ENCODE measurements around the gene ARL15. TPM values are rescaled to one million over a fixed set of nuclear protein-coding genes. Genes with fewer than 3 reads are reported as not detected.
"Not testable (repeated sequence)": the region's sequence is repeated elsewhere in the genome, so short reads cannot be mapped to it uniquely, and the experiment has no call there.

ARL15 gene
- polyA plus RNA-seq, 1 donor from 2014 or later: 10.9 TPM

- Mint-ChIP-seq H3K27ac (no peak overlapping the region), H3K36me3 (peaks cover 2% of the 10 kb centered on the region), H3K4me1 (no peaks in the 10 kb centered on the region), H3K27me3 (no peaks in the 10 kb centered on the region), H3K4me3 (no peak overlapping the region), H3K9me3 (no peaks in the 10 kb centered on the region)
Measured at GRCh38 chr5:54007827-54008777, 302.3 kb downstream of the ARL15 start.

- Mint-ChIP-seq H3K27me3 (no peaks in the 10 kb centered on the region), H3K27ac (no peak overlapping the region), H3K9me3 (no peaks in the 10 kb centered on the region), H3K4me3 (no peak overlapping the region), H3K4me1 (no peaks in the 10 kb centered on the region), H3K36me3 (peaks cover 8% of the 10 kb centered on the region)
Measured at GRCh38 chr5:54004697-54005096, 305.7 kb downstream of the ARL15 start.

DNA sequence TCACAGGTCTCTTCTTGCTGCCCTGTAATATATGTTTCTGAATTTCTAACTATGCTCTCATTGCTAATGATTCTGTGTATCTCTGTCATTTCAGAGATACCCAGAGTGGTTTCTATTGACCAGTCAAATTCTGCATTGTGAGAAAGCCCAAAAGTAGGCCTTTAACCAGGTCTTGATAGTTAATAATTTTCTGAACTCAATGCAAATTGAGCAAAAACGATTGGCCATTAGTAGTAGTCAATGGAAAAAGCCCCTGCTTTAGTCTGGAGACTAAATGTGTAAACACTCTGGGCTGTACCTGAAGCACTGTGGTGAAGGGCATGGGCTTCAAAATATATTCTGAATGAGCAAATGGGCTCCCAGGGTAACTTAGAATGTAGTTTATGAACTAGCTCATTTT is 307.6 kb downstream of the ARL15 start:
- H3K27ac Mint-ChIP-seq: no peak overlapping the region
- peaks cover 0 to 2% (median 0%) of the 10 kb centered on the region in 3 donors for H3K4me1 Mint-ChIP-seq
- H3K27me3 Mint-ChIP-seq: no peaks in the 10 kb centered on the region
- H3K4me3 Mint-ChIP-seq: no peak overlapping the region
- H3K36me3 Mint-ChIP-seq: peaks cover 15% of the 10 kb centered on the region
- no peaks in the 10 kb centered on the region for H3K9me3 Mint-ChIP-seq

DNA sequence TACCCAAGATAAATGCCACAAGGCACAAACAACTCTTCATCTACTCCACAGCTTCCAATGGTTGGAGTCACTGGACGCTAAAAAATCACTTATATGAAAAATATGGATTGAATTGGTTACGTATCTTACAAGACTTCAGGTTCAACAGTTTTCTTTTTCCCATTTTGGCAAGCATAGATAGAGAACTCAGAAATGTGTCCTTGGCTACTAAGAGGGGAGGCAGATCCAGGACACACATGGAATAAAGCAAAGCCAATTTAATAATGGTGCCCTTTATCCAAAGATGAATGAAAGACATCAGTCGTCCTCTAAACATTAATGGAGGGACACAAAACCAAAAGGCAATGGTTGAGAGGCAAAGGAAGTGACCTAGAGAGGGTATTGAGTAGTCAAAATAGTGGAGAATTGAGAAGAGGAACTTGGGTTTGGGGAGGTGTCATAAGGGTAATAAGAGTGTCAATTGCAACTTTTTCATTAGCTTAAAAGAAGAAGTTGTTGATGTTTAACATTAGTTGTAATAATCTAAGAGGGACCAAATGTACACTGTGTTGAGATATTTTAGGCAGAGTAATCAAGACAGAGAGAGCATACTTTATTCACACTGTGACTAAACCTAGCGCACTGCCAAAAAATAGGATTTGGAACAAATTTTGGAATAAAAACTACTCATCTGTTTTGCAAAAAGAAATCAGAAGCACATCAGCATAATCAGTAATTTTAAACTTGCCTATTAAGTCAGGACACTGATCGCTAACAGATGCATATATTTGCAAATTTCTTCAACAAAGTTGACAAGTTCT is 308.2 kb downstream of the ARL15 start:
- Mint-ChIP-seq H3K9me3 (no peaks in the 10 kb centered on the region), H3K27me3 (no peaks in the 10 kb centered on the region), H3K4me3 (no peak overlapping the region), H3K27ac (no peak overlapping the region), H3K4me1 (peaks cover 0 to 2% (median 0%) of the 10 kb centered on the region in 3 donors), H3K36me3 (peaks cover 16% of the 10 kb centered on the region)

GRCh38 chr5:54000011-54000410 is 310.4 kb downstream of the ARL15 start:
- H3K36me3 Mint-ChIP-seq: peaks cover 18% of the 10 kb centered on the region
- H3K4me1 Mint-ChIP-seq: peaks cover 0 to 2% (median 0%) of the 10 kb centered on the region in 3 donors
- no peak overlapping the region for H3K4me3 Mint-ChIP-seq
- H3K27ac Mint-ChIP-seq: no peak overlapping the region
- no peaks in the 10 kb centered on the region for H3K9me3 Mint-ChIP-seq
- no peaks in the 10 kb centered on the region for H3K27me3 Mint-ChIP-seq

DNA sequence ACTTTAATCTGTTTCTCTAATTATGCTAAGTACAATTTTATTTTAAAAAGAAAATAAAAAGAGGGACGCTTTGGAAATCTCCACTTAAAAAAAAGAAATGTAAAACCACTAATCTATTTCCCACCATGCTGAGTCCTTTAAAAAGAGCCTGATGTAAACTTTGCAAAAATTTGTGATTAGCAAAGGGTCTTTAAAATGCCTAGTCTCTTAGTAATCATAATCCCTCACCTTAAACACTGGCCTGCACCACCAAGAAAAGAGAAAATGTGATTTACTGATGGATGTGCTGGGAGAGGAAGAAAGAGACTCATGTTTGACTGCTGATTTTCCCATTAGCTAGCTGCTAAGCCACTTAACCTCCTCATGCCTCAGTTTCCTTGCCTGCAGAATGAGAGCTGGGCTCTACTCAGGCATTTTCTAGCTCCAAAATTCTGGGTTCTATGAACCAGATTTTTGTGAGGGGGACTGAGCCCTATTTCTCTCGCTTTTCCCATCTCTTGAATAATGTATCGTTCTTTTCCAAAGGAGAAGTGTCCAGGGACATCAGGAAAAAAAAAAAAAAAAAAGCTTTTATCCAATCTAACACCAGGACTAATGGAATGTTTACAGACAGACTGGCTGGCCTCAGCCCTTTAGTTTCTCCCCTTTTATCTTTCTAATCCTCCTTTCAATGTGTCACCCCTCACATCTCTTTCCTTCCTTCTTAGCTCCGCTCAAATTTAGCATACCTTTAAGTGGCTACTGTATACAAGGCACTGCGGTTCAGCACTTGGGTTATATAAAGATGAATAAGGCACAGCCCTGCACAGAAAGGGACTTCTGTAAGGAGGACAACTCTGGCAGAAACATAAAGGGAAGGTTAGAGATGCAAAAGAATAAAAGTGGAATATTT is 312.4 kb downstream of the ARL15 start:
- no peaks in the 10 kb centered on the region for H3K9me3 Mint-ChIP-seq
- H3K4me3 Mint-ChIP-seq: no peak overlapping the region
- no peak overlapping the region for H3K27ac Mint-ChIP-seq
- H3K27me3 Mint-ChIP-seq: no peaks in the 10 kb centered on the region
- peaks cover 0 to 2% (median 0%) of the 10 kb centered on the region in 3 donors for H3K4me1 Mint-ChIP-seq
- peaks cover 17% of the 10 kb centered on the region for H3K36me3 Mint-ChIP-seq

DNA sequence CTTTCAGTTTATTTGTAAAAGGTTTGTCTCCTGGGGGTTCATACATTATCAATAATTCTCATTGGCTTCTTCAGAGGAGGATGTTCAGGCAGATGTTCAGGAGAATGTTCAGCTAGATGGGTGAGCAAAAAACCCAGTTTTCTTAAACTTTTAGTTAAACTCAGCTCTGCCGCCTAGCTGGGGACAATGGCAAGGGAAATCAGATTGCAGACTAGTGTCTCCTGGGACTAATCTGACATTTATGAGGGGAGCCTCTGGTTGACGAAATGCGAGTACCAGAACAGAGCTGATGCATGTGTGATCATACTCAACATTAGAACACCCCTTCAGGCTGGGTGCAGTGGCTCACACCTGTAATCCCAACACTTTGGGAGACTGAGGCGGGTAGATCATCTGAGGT is 314.4 kb downstream of the ARL15 start:
- H3K27ac Mint-ChIP-seq: no peak overlapping the region
- H3K27me3 Mint-ChIP-seq: no peaks in the 10 kb centered on the region
- H3K4me1 Mint-ChIP-seq: peaks cover 0 to 2% (median 0%) of the 10 kb centered on the region in 3 donors
- H3K4me3 Mint-ChIP-seq: no peak overlapping the region
- peaks cover 14% of the 10 kb centered on the region for H3K36me3 Mint-ChIP-seq
- no peaks in the 10 kb centered on the region for H3K9me3 Mint-ChIP-seq

DNA sequence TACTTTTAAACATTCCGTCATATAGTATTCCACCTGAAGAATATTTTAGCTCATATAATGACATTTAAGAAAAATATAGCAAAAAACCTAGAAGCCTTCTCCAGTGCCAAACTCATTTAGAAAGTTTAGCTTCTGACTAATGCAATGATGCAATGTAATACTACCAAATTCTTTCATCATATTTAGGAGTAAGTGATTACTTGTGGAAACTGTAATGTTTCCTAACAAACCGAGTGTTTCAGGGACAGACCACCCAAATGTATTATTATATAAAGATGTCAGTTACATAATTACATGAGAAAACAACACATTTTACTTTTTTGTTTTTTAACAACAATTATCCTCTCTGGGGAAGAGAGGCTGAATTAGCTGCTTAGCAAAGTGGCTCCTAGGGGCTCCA is 316.2 kb downstream of the ARL15 start:
- H3K9me3 Mint-ChIP-seq: no peaks in the 10 kb centered on the region
- no peak overlapping the region for H3K4me3 Mint-ChIP-seq
- H3K27me3 Mint-ChIP-seq: no peaks in the 10 kb centered on the region
- H3K36me3 Mint-ChIP-seq: peaks cover 18% of the 10 kb centered on the region
- no peak overlapping the region for H3K27ac Mint-ChIP-seq
- H3K4me1 Mint-ChIP-seq: peaks cover 0 to 2% (median 0%) of the 10 kb centered on the region in 3 donors

DNA sequence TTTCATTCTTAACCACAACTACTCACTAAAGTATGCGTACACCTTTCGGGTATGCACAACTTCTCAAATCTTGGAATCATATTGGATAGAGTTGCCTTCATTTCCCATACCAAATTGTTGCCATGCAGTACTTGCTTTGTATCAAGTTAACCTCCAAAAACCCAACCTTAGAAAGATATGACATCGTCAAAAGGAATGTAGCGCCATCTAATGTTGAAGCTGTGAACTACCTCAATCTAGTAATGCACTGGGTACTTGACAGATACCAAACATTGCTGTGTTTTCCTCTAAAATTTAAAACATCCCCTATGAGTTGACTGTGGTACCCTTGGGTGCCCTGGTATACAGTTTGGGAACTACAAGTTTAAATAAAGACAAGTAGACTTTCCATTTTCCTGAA is 318.4 kb downstream of the ARL15 start:
- Mint-ChIP-seq H3K36me3 (peaks cover 14% of the 10 kb centered on the region), H3K4me3 (no peak overlapping the region), H3K27me3 (no peaks in the 10 kb centered on the region), H3K9me3 (no peaks in the 10 kb centered on the region), H3K4me1 (no peaks in the 10 kb centered on the region), H3K27ac (no peak overlapping the region)

GRCh38 chr5:53987101-53987500 is 323.3 kb downstream of the ARL15 start:
- H3K27me3 Mint-ChIP-seq: no peaks in the 10 kb centered on the region
- H3K36me3 Mint-ChIP-seq: peaks cover 20% of the 10 kb centered on the region
- peaks cover 0 to 2% (median 0%) of the 10 kb centered on the region in 3 donors for H3K9me3 Mint-ChIP-seq
- no peaks in the 10 kb centered on the region for H3K4me1 Mint-ChIP-seq
- H3K27ac Mint-ChIP-seq: no peak overlapping the region
- H3K4me3 Mint-ChIP-seq: no peak overlapping the region

GRCh38 chr5:53985796-53986195 is 324.6 kb downstream of the ARL15 start:
- H3K27ac Mint-ChIP-seq: no peak overlapping the region
- H3K4me1 Mint-ChIP-seq: no peaks in the 10 kb centered on the region
- no peak overlapping the region for H3K4me3 Mint-ChIP-seq
- H3K27me3 Mint-ChIP-seq: no peaks in the 10 kb centered on the region
- peaks cover 20% of the 10 kb centered on the region for H3K36me3 Mint-ChIP-seq
- H3K9me3 Mint-ChIP-seq: peaks cover 0 to 2% (median 0%) of the 10 kb centered on the region in 3 donors

DNA sequence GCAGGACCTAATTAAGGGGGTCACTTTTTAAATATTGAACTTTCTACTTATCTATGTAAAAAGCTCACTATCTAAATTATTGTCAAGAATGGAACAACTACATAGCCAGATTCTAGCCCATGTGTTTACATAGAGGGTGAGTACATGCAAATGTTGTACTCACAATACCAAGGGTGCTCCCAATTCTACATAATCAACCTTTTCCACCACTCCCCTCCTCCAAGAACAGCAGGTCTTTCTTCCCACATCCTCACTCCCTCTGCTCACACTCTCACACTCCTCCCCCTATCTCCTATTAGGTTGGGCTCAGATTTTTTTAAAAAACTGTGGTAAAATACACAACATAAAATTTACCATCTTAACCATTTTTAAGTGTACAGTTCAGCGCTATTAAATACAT is 325.4 kb downstream of the ARL15 start:
- Mint-ChIP-seq H3K27me3 (no peaks in the 10 kb centered on the region), H3K27ac (no peak overlapping the region), H3K4me3 (no peak overlapping the region), H3K4me1 (no peaks in the 10 kb centered on the region), H3K9me3 (peaks cover 0 to 3% (median 2%) of the 10 kb centered on the region in 3 donors), H3K36me3 (peaks cover 20% of the 10 kb centered on the region)

GRCh38 chr5:53983568-53984460 is 326.6 kb downstream of the ARL15 start:
- Mint-ChIP-seq H3K36me3 (peaks cover 12% of the 10 kb centered on the region), H3K27ac (no peak overlapping the region)

GRCh38 chr5:53982319-53982718 is 328.1 kb downstream of the ARL15 start:
- H3K4me1 Mint-ChIP-seq, H3K4me3 Mint-ChIP-seq, H3K27me3 Mint-ChIP-seq, H3K9me3 Mint-ChIP-seq, H3K27ac Mint-ChIP-seq: not testable (repeated sequence)
- H3K36me3 Mint-ChIP-seq: peaks cover 11% of the 10 kb centered on the region

More at GRCh38 chr5:53983568-53984460, 326.6 kb downstream of the ARL15 start:
- Mint-ChIP-seq H3K9me3 (peaks cover 0 to 3% (median 2%) of the 10 kb centered on the region in 3 donors), H3K27me3 (no peaks in the 10 kb centered on the region), H3K4me3 (peak overlapping the region in 1 of 4 donors; percentile 3), H3K4me1 (no peaks in the 10 kb centered on the region)
